ENCODE data around the gene BCL2L13.

BCL2L13 gene

GRCh38 chr22:17728786-17729185, 90.2 kb downstream of the BCL2L13 start:
- H3K27me3 ChIP-seq (replicated peaks; ENCODE audit: control insufficient read depth, insufficient read depth, low read length) = no peaks in the 10 kb centered on the region
- no peak overlapping the region for H3K9ac ChIP-seq (ENCODE audit: low read length)
- H3K9me3 ChIP-seq (ENCODE audit: control insufficient read depth, low read length) = no peaks in the 10 kb centered on the region
- H3K36me3 ChIP-seq (ENCODE audit: control insufficient read depth, insufficient read depth, low read length, severe bottlenecking) = peaks cover 75% of the 10 kb centered on the region
- no peak for DNase-seq (ENCODE audit: low read depth)
- H3K4me3 ChIP-seq (ENCODE audit: low read length) = no peak overlapping the region
- H3K4me1 ChIP-seq (ENCODE audit: control insufficient read depth, insufficient read depth, low read length) = peaks cover 29% of the 10 kb centered on the region

GRCh38 chr22:17729561-17729960, 91.0 kb downstream of the BCL2L13 start:
- H3K27me3 ChIP-seq (replicated peaks; ENCODE audit: control insufficient read depth, insufficient read depth, low read length) = no peaks in the 10 kb centered on the region
- no peaks in the 10 kb centered on the region for H3K9me3 ChIP-seq (ENCODE audit: control insufficient read depth, low read length)
- no peak overlapping the region for H3K9ac ChIP-seq (ENCODE audit: low read length)
- peaks cover 83% of the 10 kb centered on the region for H3K36me3 ChIP-seq (ENCODE audit: control insufficient read depth, insufficient read depth, low read length, severe bottlenecking)
- peaks cover 27% of the 10 kb centered on the region for H3K4me1 ChIP-seq (ENCODE audit: control insufficient read depth, insufficient read depth, low read length)
- DNase-seq (ENCODE audit: low read depth) = no peak
- no peak overlapping the region for H3K4me3 ChIP-seq (ENCODE audit: low read length)

- H3K4me3 ChIP-seq (ENCODE audit: low read length) = no peak overlapping the region
- no peaks in the 10 kb centered on the region for H3K27me3 ChIP-seq (replicated peaks; ENCODE audit: control insufficient read depth, insufficient read depth, low read length)
- DNase-seq (ENCODE audit: low read depth) = no peak
- H3K36me3 ChIP-seq (ENCODE audit: control insufficient read depth, insufficient read depth, low read length, severe bottlenecking) = peaks cover 83% of the 10 kb centered on the region
- H3K9ac ChIP-seq (ENCODE audit: low read length) = no peak overlapping the region
- peaks cover 24% of the 10 kb centered on the region for H3K4me1 ChIP-seq (ENCODE audit: control insufficient read depth, insufficient read depth, low read length)
- no peaks in the 10 kb centered on the region for H3K9me3 ChIP-seq (ENCODE audit: control insufficient read depth, low read length)
These were observed 93.8 kb downstream of the BCL2L13 start for GRCh38 chr22:17732251-17732854.

- no peak for DNase-seq (ENCODE audit: low read depth)
- H3K9ac ChIP-seq (ENCODE audit: low read length) = no peak overlapping the region
- H3K36me3 ChIP-seq (ENCODE audit: control insufficient read depth, insufficient read depth, low read length, severe bottlenecking) = peaks cover 79% of the 10 kb centered on the region
These were observed 94.9 kb downstream of the BCL2L13 start for GRCh38 chr22:17733466-17733865.

GRCh38 chr22:17734187-17734586, 95.6 kb downstream of the BCL2L13 start:
- H3K4me3 ChIP-seq (ENCODE audit: low read length) = no peak overlapping the region
- H3K9me3 ChIP-seq (ENCODE audit: control insufficient read depth, low read length) = no peaks in the 10 kb centered on the region
- no peaks in the 10 kb centered on the region for H3K27me3 ChIP-seq (replicated peaks; ENCODE audit: control insufficient read depth, insufficient read depth, low read length)
- H3K36me3 ChIP-seq (ENCODE audit: control insufficient read depth, insufficient read depth, low read length, severe bottlenecking) = peaks cover 71% of the 10 kb centered on the region
- peaks cover 24% of the 10 kb centered on the region for H3K4me1 ChIP-seq (ENCODE audit: control insufficient read depth, insufficient read depth, low read length)
- H3K9ac ChIP-seq (ENCODE audit: low read length) = no peak overlapping the region
- DNase-seq (ENCODE audit: low read depth) = peak; percentile 39

More at GRCh38 chr22:17733466-17733865, 94.9 kb downstream of the BCL2L13 start:
- Histone ChIP-seq H3K9me3 (ENCODE audit: control insufficient read depth, low read length) (no peaks in the 10 kb centered on the region), H3K4me1 (ENCODE audit: control insufficient read depth, insufficient read depth, low read length) (peaks cover 24% of the 10 kb centered on the region), H3K4me3 (ENCODE audit: low read length) (no peak overlapping the region), H3K27me3 (replicated peaks; ENCODE audit: control insufficient read depth, insufficient read depth, low read length) (no peaks in the 10 kb centered on the region)

GRCh38 chr22:17738386-17739128, 100.0 kb downstream of the BCL2L13 start:
- Histone ChIP-seq H3K4me1 (ENCODE audit: control insufficient read depth, insufficient read depth, low read length) (peaks cover 3% of the 10 kb centered on the region), H3K9ac (ENCODE audit: low read length) (no peak overlapping the region), H3K27me3 (replicated peaks; ENCODE audit: control insufficient read depth, insufficient read depth, low read length) (no peaks in the 10 kb centered on the region), H3K9me3 (ENCODE audit: control insufficient read depth, low read length) (no peaks in the 10 kb centered on the region), H3K4me3 (ENCODE audit: low read length) (no peak overlapping the region), H3K36me3 (ENCODE audit: control insufficient read depth, insufficient read depth, low read length, severe bottlenecking) (peaks cover 31% of the 10 kb centered on the region)
- no peak for DNase-seq (ENCODE audit: low read depth)

GRCh38 chr22:17739196-17739975, 100.8 kb downstream of the BCL2L13 start:
- H3K4me1 ChIP-seq (ENCODE audit: control insufficient read depth, insufficient read depth, low read length) = no peaks in the 10 kb centered on the region
- H3K9ac ChIP-seq (ENCODE audit: low read length) = no peak overlapping the region
- DNase-seq (ENCODE audit: low read depth) = no peak
- no peaks in the 10 kb centered on the region for H3K9me3 ChIP-seq (ENCODE audit: control insufficient read depth, low read length)
- no peaks in the 10 kb centered on the region for H3K27me3 ChIP-seq (replicated peaks; ENCODE audit: control insufficient read depth, insufficient read depth, low read length)
- H3K4me3 ChIP-seq (ENCODE audit: low read length) = no peak overlapping the region
- peaks cover 23% of the 10 kb centered on the region for H3K36me3 ChIP-seq (ENCODE audit: control insufficient read depth, insufficient read depth, low read length, severe bottlenecking)

- DNase-seq (ENCODE audit: low read depth) = no peak
These were observed 103.4 kb downstream of the BCL2L13 start for GRCh38 chr22:17741866-17742526.

GRCh38 chr22:17742527-17742902, 104.0 kb downstream of the BCL2L13 start:
- H3K9me3 ChIP-seq (ENCODE audit: control insufficient read depth, low read length) = no peaks in the 10 kb centered on the region
- H3K4me3 ChIP-seq (ENCODE audit: low read length) = no peak overlapping the region

More at GRCh38 chr22:17741866-17742526, 103.4 kb downstream of the BCL2L13 start:
- H3K9ac ChIP-seq (ENCODE audit: low read length) = no peak overlapping the region
- H3K4me1 ChIP-seq (ENCODE audit: control insufficient read depth, insufficient read depth, low read length) = no peaks in the 10 kb centered on the region
- H3K9me3 ChIP-seq (ENCODE audit: control insufficient read depth, low read length) = no peaks in the 10 kb centered on the region
- H3K36me3 ChIP-seq (ENCODE audit: control insufficient read depth, insufficient read depth, low read length, severe bottlenecking) = peaks cover 6% of the 10 kb centered on the region
- H3K27me3 ChIP-seq (replicated peaks; ENCODE audit: control insufficient read depth, insufficient read depth, low read length) = no peaks in the 10 kb centered on the region
- H3K4me3 ChIP-seq (ENCODE audit: low read length) = no peak overlapping the region

GRCh38 chr22:17743661-17744411, 105.3 kb downstream of the BCL2L13 start:
- H3K27me3 ChIP-seq (replicated peaks; ENCODE audit: control insufficient read depth, insufficient read depth, low read length) = no peaks in the 10 kb centered on the region
- no peak overlapping the region for H3K4me3 ChIP-seq (ENCODE audit: low read length)
- H3K4me1 ChIP-seq (ENCODE audit: control insufficient read depth, insufficient read depth, low read length) = no peaks in the 10 kb centered on the region
- H3K9ac ChIP-seq (ENCODE audit: low read length) = no peak overlapping the region
- DNase-seq (ENCODE audit: low read depth) = no peak
- H3K36me3 ChIP-seq (ENCODE audit: control insufficient read depth, insufficient read depth, low read length, severe bottlenecking) = no peaks in the 10 kb centered on the region
- no peaks in the 10 kb centered on the region for H3K9me3 ChIP-seq (ENCODE audit: control insufficient read depth, low read length)

More at GRCh38 chr22:17742527-17742902, 104.0 kb downstream of the BCL2L13 start:
- peak; percentile 77 for DNase-seq (ENCODE audit: low read depth)
- Histone ChIP-seq H3K4me1 (ENCODE audit: control insufficient read depth, insufficient read depth, low read length) (no peaks in the 10 kb centered on the region), H3K9ac (ENCODE audit: low read length) (no peak overlapping the region), H3K36me3 (ENCODE audit: control insufficient read depth, insufficient read depth, low read length, severe bottlenecking) (peaks cover 5% of the 10 kb centered on the region), H3K27me3 (replicated peaks; ENCODE audit: control insufficient read depth, insufficient read depth, low read length) (no peaks in the 10 kb centered on the region)

Measured in adipocyte (in vitro differentiated cells).